Ovary (tissue), 9 donors: Measurements from ENCODE around the gene RING1. TPM values are rescaled to one million over a fixed set of nuclear protein-coding genes. Genes with fewer than 3 reads are reported as not detected.
"Not testable (repeated sequence)": the region's sequence is repeated elsewhere in the genome, so short reads cannot be mapped to it uniquely, and the experiment has no call there.

Source experiments
- DNase-seq, 5 donors: peaks; one replicate each; pipeline ENCODE4 v3.0.0-alpha.2; 2019 to 2020
- H3K27ac ChIP-seq, 2 donors: fragments of 200-600 bp; one replicate each; pipeline versions ENCODE4 v1.5.1 to v1.8.0; 2019 to 2022
- H3K27me3 ChIP-seq: fragments of 200-600 bp; one replicate; pipeline ENCODE4 v1.8.0; 2022
- H3K36me3 ChIP-seq: fragments of 200-600 bp; sonication (generic); one replicate; pipeline ENCODE4 v1.5.1; 2019
- H3K4me1 ChIP-seq: one replicate; pipeline ENCODE4 v1.8.1; 2013; ENCODE audit warnings: mild to moderate bottlenecking, moderate library complexity; ENCODE audit not compliant: insufficient read depth
- H3K4me3 ChIP-seq: fragments of 200-600 bp; sonication (generic); one replicate; pipeline ENCODE4 v1.5.1; 2017
- H3K9me3 ChIP-seq, 2 donors: fragments of 200-600 bp in 1 of 2; sonication (generic) in 1 of 2; one replicate each; pipeline versions ENCODE4 v1.5.1 to v1.8.1; 2013 to 2019; ENCODE audit warnings: mild to moderate bottlenecking in 1 of 2, moderate library complexity in 1 of 2
- CTCF ChIP-seq, 3 donors: fragments of 450-650 bp in 2 of 3; fragments of 200-600 bp in 1 of 3; IDR thresholded peaks; one replicate each; pipeline versions ENCODE4 v1.5.1 to v1.8.0; 2016 to 2022; ENCODE audit warnings: antibody characterized with exemption in 3 of 3, mild to moderate bottlenecking in 1 of 3
- EP300 ChIP-seq: sonication (generic); formaldehyde crosslinking; IDR thresholded peaks from one replicate; pipeline ENCODE4 v1.6.1; 2017; ENCODE audit warnings: antibody characterized with exemption
- POLR2A ChIP-seq: fragments of 450-650 bp; IDR thresholded peaks from one replicate; pipeline ENCODE4 v1.6.1; 2017; ENCODE audit warnings: antibody characterized with exemption, mild to moderate bottlenecking, moderate library complexity
- WGBS, 3 donors: extraction: QIAGEN DNeasy Blood & Tissue Kit in 1 of 3; methylation state at CpG; one replicate each; pipeline versions ENCODE4 v1.1.5 to v1.1.7; 2013 to 2017; 5-methylcytosine and 5-hydroxymethylcytosine counted together
- intact Hi-C, 4 donors: fragments of 100-400 bp; cut with DNase I; formaldehyde crosslinking; loops; one replicate each; pipeline versions ENCODE4 v1.11.0 to v1.15.1; 2022 to 2023
- polyA plus RNA-seq, 2 donors: library from polyadenylated mRNA; stranded (reverse); fragments of 200-250 nt in 1 of 2; fragments of 350-450 nt in 1 of 2; fragmentation: Illumina TruSeq in 1 of 2; extraction: RNeasy Lipid Tissue Mini Kit (QIAGEN cat#74804) in 1 of 2; gene quantifications; one replicate each; pipeline ENCODE4 v1.2.3, GENCODE V29; 2013 to 2014
- total RNA-seq, 7 donors: library from RNA; depleted of rRNA in 2 of 7; stranded (reverse); fragments of >200 nt in 2 of 7; fragmentation: NEBNext Ultra II Directional in 3 of 7; extraction: Animal tissue kit (Norgen Biotek cat#: 25700) in 3 of 7; gene quantifications; one replicate each; pipeline versions ENCODE4 v1.1.0 to v1.2.4, GENCODE V29; 2016 to 2023
- donor health status: DM: no; HTN: no; CAD: no; lungs with moderate emphysema.
- donor health status: DM: no; HTN: no; CAD: no.
- donor health status: Bipolar disorder and iron deficiency.
- donor health status: DM: yes; HTN: yes; CAD: no.
- donor health status: DM: no; HTN: no; CAD: no.
- donor health status: DM: yes; HTN: yes; CAD: no.

Gene RING1
- total and polyA plus RNA-seq, 9 donors = 20.7 to 70.6 (median 51.7) TPM

- DNase-seq = no peak
- H3K9me3 ChIP-seq = no peaks in the 10 kb centered on the region
- H3K36me3 ChIP-seq = no peaks in the 10 kb centered on the region
- peaks cover 9% of the 10 kb centered on the region for H3K4me1 ChIP-seq
- intact Hi-C loops = no loop called here
- 54 to 58% (median 55%) methylated on average over 3 of the region's 3 CpGs for WGBS, 3 donors
- no peak overlapping the region for H3K4me3 ChIP-seq
- no peak overlapping the region for H3K27ac ChIP-seq
- TF ChIP-seq CTCF (IDR thresholded peaks at IDR 0.05) (no peak), EP300 (no peak), POLR2A (no peak)
- no peaks in the 10 kb centered on the region for H3K27me3 ChIP-seq
Measured at GRCh38 chr6:33217681-33218080, 9.4 kb downstream of the RING1 start.

GRCh38 chr6:33226503-33227120, 18.3 kb downstream of the RING1 start:
- intact Hi-C loops, H3K4me3 ChIP-seq, DNase-seq, H3K4me1 ChIP-seq, H3K9me3 ChIP-seq, H3K36me3 ChIP-seq, H3K27me3 ChIP-seq, H3K27ac ChIP-seq: not testable (repeated sequence)
- WGBS, 3 donors = 38 to 41% (median 41%) methylated on average over 14 of the region's 14 CpGs

- Histone ChIP-seq H3K9me3 (no peaks in the 10 kb centered on the region), H3K4me3 (no peak overlapping the region), H3K27ac (no peak overlapping the region), H3K36me3 (no peaks in the 10 kb centered on the region), H3K27me3 (no peaks in the 10 kb centered on the region), H3K4me1 (no peaks in the 10 kb centered on the region)
- TF ChIP-seq CTCF (IDR thresholded peaks at IDR 0.05) (no peak), POLR2A (no peak), EP300 (no peak)
- intact Hi-C loops = no loop called here
- WGBS, 3 donors = 4 to 6% (median 4%) methylated on average over 6 of the region's 6 CpGs
- DNase-seq = no peak
Measured at GRCh38 chr6:33235221-33235634, 26.9 kb downstream of the RING1 start.

- Histone ChIP-seq H3K9me3 (no peaks in the 10 kb centered on the region), H3K4me3 (no peak overlapping the region), H3K27ac (no peak overlapping the region), H3K4me1 (no peaks in the 10 kb centered on the region), H3K27me3 (no peaks in the 10 kb centered on the region), H3K36me3 (no peaks in the 10 kb centered on the region)
- intact Hi-C loops = no loop called here
- no peak for TF ChIP-seq POLR2A
- no peak for TF ChIP-seq EP300
- no peak for TF ChIP-seq CTCF (IDR thresholded peaks at IDR 0.05)
- DNase-seq = no peak
Measured at GRCh38 chr6:33236328-33236727, 28.0 kb downstream of the RING1 start.

- TF ChIP-seq CTCF (IDR thresholded peaks at IDR 0.05) (no peak), EP300 (no peak), POLR2A (no peak)
- Histone ChIP-seq H3K27me3 (no peaks in the 10 kb centered on the region), H3K9me3 (no peaks in the 10 kb centered on the region), H3K4me3 (no peak overlapping the region), H3K27ac (no peak overlapping the region), H3K36me3 (no peaks in the 10 kb centered on the region), H3K4me1 (no peaks in the 10 kb centered on the region)
- no peak for DNase-seq
- intact Hi-C loops = no loop called here
- 85 to 90% (median 88%) methylated on average over 6 of the region's 6 CpGs for WGBS, 3 donors
Measured at GRCh38 chr6:33236852-33237251, 28.6 kb downstream of the RING1 start.
